Activated effector memory CD4-positive, alpha-beta T cell treated with Interleukin-2 at 50 U/mL for 16 hours (primary cell): ENCODE data around the gene ARID3B.
A peak's percentile ranks its signal among the peaks of the same experiment; 100 is the strongest.
"Not testable (repeated sequence)": the region's sequence is repeated elsewhere in the genome, so short reads cannot be mapped to it uniquely, and the experiment has no call there.

ENCODE experiments used
- DNase-seq: peaks from one replicate; pipeline ENCODE4 v3.0.0-alpha.2; 2020

The ARID3B gene

DNA sequence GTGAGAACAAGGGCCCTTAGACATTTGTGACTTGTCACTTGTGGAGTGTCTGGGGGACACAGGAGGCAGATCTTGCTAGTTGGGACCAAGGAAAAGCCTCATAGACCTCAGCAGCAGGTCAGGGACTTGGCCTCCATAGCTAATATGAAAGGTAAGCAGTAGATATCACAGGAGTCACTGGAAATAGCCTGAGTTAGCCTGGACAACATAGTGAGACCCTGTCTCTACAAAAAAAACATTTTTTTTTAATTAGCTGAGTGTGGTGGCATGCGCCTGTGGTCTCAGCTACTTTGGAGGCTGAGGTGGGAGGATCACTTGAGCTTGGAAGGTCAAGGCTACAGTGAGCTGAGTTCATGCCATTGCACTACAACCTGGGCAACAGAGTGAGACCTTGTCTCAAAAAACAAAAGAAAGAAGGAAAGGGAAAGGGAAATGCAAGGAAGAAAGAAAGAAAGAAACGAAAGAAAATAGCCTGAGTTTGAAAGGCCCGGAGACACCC lies 37.5 kb downstream of the ARID3B start:
- DNase-seq = no peak

GRCh38 chr15:74579001-74579400 lies 38.0 kb downstream of the ARID3B start:
- DNase-seq = no peak

DNA sequence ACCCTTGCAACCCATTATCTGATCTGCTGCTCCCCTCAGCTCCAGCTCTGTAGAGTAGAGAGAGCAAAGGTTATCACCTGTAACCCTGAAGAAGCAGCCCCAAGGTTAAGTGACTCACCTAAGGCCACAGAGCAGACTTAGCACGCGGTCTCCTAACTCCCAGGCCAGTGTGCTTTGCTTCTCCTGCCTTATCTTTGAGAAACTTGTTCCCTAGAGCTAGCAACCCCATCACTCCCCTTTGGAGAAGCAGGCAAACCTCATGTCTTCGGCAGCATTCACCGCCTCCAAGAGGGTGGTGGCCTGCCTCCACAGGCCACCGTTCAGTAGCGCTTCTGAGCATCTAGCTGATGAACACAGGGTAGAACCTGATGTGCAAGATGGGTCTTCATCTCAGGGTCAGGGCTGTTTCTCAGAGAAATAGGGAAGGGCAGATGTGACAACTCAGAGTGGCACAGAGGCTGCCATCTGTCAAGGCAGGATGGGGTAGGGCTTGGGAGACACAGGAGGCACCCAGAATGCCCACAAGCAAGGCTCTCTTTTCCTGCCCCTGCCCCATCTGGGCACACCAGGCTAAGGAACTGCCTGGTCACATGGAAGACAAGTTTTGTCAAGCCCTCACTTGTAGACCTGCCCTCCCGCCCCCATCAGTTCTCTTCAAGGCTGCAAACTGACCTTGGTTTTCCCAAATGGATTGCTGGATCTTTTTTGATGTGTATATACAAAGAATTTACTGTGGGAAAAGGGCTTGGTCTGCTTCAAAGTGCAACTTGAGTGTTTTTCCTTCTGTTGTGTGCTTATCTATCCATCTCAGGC lies 39.7 kb downstream of the ARID3B start:
- DNase-seq = no peak

DNA sequence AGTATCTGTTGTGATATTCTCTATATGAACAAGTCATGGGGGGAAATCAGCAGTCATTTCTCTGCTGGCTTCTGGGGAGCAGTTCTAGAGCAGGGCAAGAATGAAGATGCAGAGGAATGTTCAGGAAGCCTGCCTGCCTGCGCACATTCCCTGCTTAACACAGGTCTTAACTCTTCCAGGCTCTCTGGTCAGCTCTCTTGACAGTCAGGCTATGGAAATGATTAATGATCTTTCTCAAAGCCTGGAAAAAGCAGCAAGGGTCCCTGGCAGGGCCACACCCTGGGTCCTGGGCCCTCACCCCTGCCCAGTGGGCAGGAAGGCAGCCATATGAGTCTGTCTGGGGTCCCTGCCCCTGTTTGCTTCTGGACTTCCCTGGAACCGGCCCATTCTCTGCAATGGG lies 43.2 kb downstream of the ARID3B start:
- DNase-seq = no peak

- DNase-seq = no peak
Observed at GRCh38 chr15:74584779-74585178, 43.8 kb downstream of the ARID3B start.

DNA sequence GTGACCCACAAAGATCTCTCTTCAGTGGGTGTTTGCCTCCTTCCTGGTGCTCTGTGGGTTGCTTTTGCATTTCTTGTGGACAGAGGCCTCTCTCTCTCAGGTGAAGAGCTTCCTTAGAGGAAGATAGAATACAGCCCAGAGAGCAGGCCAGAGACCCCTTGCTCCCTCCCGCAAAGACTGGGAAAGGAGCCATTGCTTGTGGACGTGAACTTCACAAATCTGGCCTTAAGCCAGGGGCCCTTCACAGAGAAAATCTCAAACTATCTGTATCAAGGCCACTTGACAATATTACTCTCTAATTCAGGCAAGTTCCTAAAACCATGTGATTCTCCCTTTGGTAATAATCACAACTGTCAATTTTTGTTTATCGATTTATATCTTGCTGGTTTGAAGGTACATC lies 44.2 kb downstream of the ARID3B start:
- DNase-seq = no peak

DNA sequence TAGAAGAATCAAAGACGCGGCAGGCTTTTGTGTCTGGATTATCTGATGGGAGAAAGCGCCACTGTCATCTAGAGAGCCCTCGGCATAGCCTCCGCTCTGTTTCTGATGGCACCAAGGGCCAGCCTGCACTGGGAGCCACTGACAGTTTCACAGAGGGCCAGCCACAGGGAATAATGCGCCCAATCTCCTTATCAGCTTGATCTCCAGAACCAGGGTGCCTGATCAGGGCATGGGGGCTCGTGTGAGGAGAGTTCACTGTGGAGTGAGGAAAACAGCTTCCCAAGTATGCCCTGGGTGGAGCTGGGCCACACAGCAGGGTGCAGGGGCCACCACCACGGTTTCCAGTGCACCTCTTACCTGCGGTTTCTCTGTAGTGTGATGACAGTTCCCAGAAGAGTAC lies 44.8 kb downstream of the ARID3B start:
- DNase-seq = no peak

GRCh38 chr15:74589826-74590225 lies 48.8 kb downstream of the ARID3B start:
- DNase-seq = no peak

- no peak for DNase-seq
Observed at GRCh38 chr15:74592222-74592621, 51.2 kb downstream of the ARID3B start.

GRCh38 chr15:74593122-74593521 lies 52.1 kb downstream of the ARID3B start:
- no peak for DNase-seq

DNA sequence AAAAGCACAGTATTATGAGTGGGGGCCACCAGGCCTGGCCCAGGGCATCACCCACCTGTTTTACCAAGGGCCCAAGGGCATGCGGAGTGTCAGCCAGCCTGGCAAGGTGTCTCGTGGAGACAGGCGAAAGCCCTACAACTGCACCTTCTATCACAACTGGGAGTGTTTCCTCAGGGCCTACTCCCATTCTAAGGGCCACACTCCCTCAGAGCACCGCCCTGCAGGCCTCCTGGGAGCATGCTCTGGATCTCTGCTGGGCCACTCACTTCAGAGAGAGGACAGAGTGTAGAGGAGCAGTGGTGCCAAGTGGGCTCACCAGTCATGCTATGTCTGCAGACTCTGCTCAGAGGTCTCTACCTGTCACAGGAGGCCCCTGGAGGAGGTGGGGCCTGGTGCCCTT lies 53.4 kb downstream of the ARID3B start:
- no peak for DNase-seq

DNA sequence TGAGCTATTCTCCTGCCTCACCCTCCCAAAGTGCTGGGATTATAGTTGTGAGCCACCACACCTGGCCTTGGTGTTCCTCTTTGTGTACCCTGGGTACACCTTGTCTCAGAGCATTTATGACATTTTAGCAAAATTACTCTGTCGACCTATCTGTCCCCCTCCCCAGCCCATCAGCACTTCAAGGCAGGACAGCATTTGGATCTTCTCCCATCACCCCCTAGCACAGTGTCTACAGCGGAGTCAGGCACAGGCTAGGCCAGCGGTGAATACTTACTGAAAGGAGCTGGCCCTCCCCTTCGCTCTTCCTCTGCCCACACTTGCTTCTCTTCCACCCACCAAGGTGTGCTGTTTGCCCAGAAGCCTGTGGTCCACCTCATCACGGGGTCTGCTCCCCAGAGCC lies 54.3 kb downstream of the ARID3B start:
- DNase-seq = no peak

DNA sequence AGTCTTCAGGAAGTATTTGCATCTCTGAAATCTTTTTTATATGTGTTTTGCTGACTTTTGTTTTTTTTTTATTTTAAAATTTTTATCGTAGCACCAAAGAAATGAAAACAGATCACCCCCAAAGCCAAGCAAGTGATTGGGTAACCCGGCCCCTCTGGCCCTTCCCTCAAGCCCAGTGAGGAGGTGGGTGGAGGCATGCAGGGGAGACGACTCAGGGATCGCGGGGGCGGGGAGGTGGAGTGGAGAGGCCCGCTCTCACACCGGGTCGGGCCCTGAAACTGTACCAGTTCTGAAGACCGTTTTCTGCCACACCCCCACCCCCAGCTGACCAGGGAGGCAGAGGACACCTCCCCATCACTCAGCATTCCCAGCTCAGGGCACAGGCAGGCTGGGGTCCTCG lies 55.7 kb downstream of the ARID3B start:
- DNase-seq = not testable (repeated sequence)

DNA sequence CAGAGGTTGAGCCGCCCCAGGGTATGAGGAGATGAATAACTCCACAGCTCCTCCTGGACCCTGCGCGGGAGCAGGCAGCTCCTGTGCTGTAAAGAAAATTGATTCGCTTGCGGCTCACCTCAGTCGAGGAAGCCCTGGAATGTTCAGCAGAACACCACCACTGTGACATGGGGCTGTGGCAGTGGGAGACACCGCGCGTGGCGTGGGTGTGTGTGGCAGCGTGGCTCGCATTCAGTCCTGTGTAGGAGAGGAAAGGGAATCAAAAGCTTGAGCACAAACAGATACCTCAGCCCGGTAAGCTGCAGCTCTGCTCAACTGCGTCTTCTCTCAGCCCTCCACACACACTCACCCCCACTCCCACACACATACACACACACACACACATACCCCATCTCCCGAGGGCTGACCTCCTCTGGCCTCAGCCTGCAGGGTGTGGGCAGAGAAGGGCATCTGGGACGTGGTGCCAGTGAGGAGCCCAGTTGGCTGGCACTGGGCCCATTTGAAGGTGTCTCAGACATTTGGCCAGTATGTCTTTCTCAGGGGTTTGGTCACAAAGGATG lies 56.2 kb downstream of the ARID3B start:
- not testable (repeated sequence) for DNase-seq

DNA sequence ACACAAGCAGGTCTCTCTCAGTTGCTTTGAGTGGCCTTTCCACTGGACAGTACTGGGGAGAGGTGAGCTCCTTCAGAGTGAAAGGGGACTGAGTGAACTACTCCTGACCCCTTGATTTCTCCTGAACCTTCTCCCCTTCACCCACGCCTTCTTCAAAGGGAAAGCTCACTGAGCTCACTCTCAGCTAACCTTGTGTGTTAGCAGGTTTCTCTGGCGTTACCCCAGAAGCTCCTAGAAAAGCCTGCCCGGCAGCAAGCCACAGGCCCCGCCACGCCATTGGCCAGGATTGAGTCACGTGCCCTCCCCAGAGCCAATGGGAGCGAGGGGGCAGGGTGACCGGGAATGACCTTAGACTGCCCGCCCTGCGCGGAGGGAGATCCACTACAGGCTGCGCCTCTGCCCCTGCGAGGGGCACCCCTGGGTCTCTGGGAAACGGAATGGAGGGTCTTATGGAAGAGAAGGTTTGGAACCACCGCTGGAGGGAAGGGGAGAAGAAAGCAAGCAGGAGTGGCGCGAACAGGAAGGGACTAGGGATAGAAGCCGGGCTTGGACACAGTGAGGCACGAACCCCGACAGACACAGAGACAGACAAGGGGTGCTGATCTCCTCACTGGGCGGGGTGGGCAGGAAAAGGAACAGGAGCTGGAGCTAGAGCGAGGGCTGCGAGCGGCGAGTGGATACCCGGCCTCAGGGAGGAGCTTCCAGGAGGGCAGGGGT lies 57.3 kb downstream of the ARID3B start:
- DNase-seq = peak; percentile 77

DNA sequence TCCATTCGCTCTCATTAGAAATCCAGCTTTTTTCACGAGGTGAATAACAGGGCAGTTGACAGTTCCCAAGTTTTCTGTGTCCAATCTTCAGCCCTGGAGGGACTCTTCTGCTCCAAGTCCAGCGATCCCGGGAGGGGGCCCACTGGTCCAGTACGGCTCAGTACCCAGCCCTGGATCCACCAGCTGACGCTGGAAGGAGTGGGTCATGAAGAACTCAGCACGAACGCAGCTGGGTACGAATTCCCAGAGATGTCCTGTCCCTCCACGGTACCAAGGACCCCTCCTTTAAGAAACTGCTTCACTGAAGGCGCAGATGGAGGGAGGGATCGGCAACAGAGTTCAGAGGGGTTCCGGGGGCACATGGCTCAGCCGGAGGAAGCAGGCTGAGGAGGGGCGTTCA lies 58.1 kb downstream of the ARID3B start:
- DNase-seq = no peak

DNA sequence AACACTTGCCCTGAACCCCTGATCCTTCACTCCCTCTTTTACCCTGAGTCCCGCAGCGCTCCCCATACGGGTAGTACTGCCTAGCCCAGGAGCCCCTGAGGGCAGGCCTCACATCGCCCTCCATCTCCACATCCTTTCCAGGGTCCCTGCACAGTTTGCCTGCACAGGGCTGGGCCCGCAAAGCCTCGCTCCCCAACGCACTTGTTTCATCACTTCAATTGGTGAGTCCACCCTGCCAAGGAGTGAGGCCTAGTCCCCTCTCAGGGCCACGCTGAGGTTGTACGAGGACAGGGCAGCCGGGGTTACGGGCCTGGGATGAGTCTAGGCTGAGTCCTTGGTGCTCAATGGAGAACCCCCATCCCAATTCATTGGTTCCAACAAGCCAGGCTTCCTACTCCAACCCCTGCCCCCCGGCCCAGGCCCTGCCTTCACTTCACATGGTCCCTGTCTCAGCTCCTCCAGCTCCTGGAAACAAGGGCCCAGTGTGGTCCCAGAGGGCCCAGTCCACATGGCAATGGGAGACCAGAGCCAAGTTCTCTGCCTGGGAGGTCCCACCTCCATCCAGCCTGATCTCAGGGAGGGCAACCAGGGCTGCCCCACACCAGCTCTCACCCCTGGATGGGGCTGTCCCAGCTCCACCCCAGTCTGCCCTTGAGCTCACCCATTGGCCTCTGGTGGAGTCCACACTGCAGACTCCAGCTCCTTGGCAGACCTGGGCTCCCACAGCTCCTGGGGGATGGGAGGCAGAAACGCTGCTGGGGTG lies 62.2 kb downstream of the ARID3B start:
- DNase-seq = no peak

- no peak for DNase-seq
Observed at GRCh38 chr15:74603789-74604705, 63.0 kb downstream of the ARID3B start.

DNA sequence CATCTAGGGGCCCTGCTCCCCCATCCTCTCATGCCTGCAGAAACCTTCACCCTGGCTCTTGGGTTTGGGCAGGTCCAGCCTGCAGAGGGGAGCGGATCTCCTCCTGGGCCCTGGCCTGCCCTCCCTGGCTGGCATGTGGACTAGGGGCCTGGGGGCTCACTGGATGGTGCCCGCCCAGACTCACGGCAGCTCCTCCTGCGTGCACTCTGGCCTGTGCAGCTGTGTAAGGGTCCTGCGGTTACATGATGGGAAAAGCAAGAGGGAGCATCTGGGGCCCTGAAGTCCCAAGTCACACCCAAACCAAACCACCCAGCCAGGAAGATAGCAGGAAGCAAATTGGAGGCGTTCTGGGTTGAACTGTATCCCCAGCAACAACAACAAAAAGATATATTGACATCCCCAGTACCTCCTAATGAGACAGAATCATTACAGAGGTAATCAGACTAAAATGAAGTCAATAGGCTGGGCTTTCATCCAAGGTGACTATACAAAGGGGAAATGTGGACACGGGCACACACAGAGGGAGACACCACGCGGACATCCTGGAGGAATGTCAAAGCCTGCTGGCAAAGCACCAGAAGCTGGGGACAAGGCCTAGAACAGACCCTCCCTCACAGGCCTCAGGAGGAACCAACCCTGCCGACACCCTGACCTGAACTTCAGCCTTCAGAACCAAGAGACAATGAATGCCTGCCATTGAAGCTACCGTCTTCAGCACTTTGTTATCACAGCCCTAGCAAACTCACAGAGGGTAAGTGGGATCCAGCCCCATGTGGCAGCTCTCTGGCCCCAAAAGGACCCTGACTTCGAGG lies 64.2 kb downstream of the ARID3B start:
- DNase-seq = no peak

- no peak for DNase-seq
Observed at GRCh38 chr15:74605795-74606150, 64.8 kb downstream of the ARID3B start.

DNA sequence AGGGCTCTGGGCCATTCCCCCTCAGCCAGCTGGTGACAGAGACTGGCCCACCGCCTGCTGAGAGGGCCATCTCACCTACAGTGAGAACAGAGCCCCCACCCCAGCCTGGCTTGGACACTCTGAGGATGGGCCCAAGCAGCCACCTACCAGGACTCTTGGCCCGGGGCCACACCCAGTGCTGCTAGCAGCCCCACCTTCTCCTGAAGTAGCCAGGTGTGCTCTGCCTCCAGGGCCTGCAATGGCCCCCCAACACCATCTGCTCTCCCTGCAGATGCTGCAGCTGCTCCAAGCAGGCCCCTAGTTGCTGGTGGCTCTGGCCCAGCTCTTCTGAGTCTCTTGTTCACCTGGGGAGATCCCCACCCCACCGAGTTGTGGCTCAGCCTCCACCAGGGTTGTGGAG lies 67.8 kb downstream of the ARID3B start:
- no peak for DNase-seq
